H7 (cell line): Measurements from ENCODE around the gene TAF11L5. TPM values are rescaled to one million over a fixed set of nuclear protein-coding genes. Genes with fewer than 3 reads are reported as not detected.
"Not testable (repeated sequence)": the region's sequence is repeated elsewhere in the genome, so short reads cannot be mapped to it uniquely, and the experiment has no call there.

ENCODE experiments used
- DNase-seq: peaks from one replicate; pipeline ENCODE4 v3.0.0; 2012
- H3K27me3 ChIP-seq: 2 replicates; pipeline ENCODE4 v1.6.0; 2011; ENCODE audit warnings: mild to moderate bottlenecking, low read length; ENCODE audit not compliant: control insufficient read depth, insufficient read depth
- H3K36me3 ChIP-seq: replicated peaks from 2 replicates; pipeline ENCODE4 v1.5.1; 2011; ENCODE audit warnings: low read length; ENCODE audit not compliant: control insufficient read depth, insufficient read depth
- H3K4me3 ChIP-seq: 2 replicates; pipeline ENCODE4 v1.5.1; 2011; ENCODE audit warnings: low read depth, mild to moderate bottlenecking, control low read depth, low read length, moderate library complexity; ENCODE audit not compliant: insufficient read depth
- total RNA-seq: library from RNA; depleted of rRNA; stranded (reverse); fragments of >200 nt; shearing (Covaris generic); gene quantifications from 2 replicates; pipeline ENCODE4 v1.2.3, GENCODE V29; 2014; rRNA removed

Gene TAF11L5
- total RNA-seq, 1 experiment from 2014 or later, result not detected

- not testable (repeated sequence) for H3K4me3 ChIP-seq, H3K27me3 ChIP-seq, H3K36me3 ChIP-seq, DNase-seq
These were observed 3.5 kb upstream of the TAF11L5 start, which contains the start of gene TAF11L4 for GRCh38 chr5:17521501-17521900. Gene TAF11L4 (plus strand): TSS chr5:17521801.

GRCh38 chr5:17526504-17526903 lies 1.5 kb downstream of the TAF11L5 start:
- H3K27me3 ChIP-seq, DNase-seq, H3K4me3 ChIP-seq, H3K36me3 ChIP-seq: not testable (repeated sequence)

- DNase-seq, H3K36me3 ChIP-seq, H3K4me3 ChIP-seq, H3K27me3 ChIP-seq: not testable (repeated sequence)
These were observed 3.3 kb downstream of the TAF11L5 start, which contains the start of gene TAF11L6 for GRCh38 chr5:17528369-17528768. Gene TAF11L6 (plus strand): TSS chr5:17528669.

Other genes with a start within 250 kb of the TAF11L5 start
- gene TAF11L2, start 27.0 kb upstream of the TAF11L5 start, total RNA-seq, result not detected in 2 replicates
- gene TAF11L3, start 6.9 kb upstream of the TAF11L5 start, total RNA-seq, result not detected in 2 replicates
- gene TAF11L4, start 3.4 kb upstream of the TAF11L5 start, total RNA-seq, result not detected in 2 replicates
- not detected in 2 replicates for gene TAF11L6, start 3.4 kb downstream of the TAF11L5 start, total RNA-seq
- not detected in 2 replicates for gene TAF11L7, start 60.5 kb downstream of the TAF11L5 start, total RNA-seq
- gene TAF11L8, start 65.7 kb downstream of the TAF11L5 start, total RNA-seq, result not detected in 2 replicates
- gene TAF11L9, start 69.2 kb downstream of the TAF11L5 start, total RNA-seq, result not detected in 2 replicates
- not detected in 2 replicates for gene TAF11L10, start 72.6 kb downstream of the TAF11L5 start, total RNA-seq
- gene TAF11L11, start 78.9 kb downstream of the TAF11L5 start, total RNA-seq, result not detected in 2 replicates
- not detected in 2 replicates for gene TAF11L12, start 85.2 kb downstream of the TAF11L5 start, total RNA-seq
- gene TAF11L13, start 106.9 kb downstream of the TAF11L5 start, total RNA-seq, result not detected in 2 replicates
- not detected in 2 replicates for gene TAF11L14, start 109.2 kb downstream of the TAF11L5 start, total RNA-seq